ENCODE data around the gene MKNK1.
A peak's percentile ranks its signal among the peaks of the same experiment; 100 is the strongest.

MKNK1 gene

GRCh38 chr1:46523496-46524353 lies 80.3 kb downstream of the MKNK1 start:
- Histone ChIP-seq H3K27me3 (ENCODE audit: control insufficient read depth in 2 of 2, insufficient read depth in 2 of 2, low read length in 2 of 2) (peaks cover 2 to 4% of the 10 kb centered on the region in 2 donors), H3K9ac (ENCODE audit: low read depth in 1 of 2, low read length in 2 of 2) (no peak overlapping the region), H3K4me1 (ENCODE audit: control insufficient read depth in 2 of 2, insufficient read depth in 2 of 2, low read length in 2 of 2) (peaks cover 7 to 8% of the 10 kb centered on the region in 2 donors), H3K4me3 (ENCODE audit: low read length in 2 of 2) (no peak overlapping the region), H3K27ac (ENCODE audit: low read depth in 2 of 2, low read length in 2 of 2) (no peak overlapping the region), H3K36me3 (ENCODE audit: control insufficient read depth in 2 of 2, insufficient read depth in 2 of 2, low read length in 2 of 2) (no peaks in the 10 kb centered on the region), H3K9me3 (ENCODE audit: control insufficient read depth in 2 of 2, low read length in 2 of 2) (no peaks in the 10 kb centered on the region)

GRCh38 chr1:46522969-46523320 lies 81.1 kb downstream of the MKNK1 start:
- H3K27me3 ChIP-seq (ENCODE audit: control insufficient read depth in 2 of 2, insufficient read depth in 2 of 2, low read length in 2 of 2): peaks cover 0 to 2% of the 10 kb centered on the region in 2 donors
- no peaks in the 10 kb centered on the region for H3K9me3 ChIP-seq (ENCODE audit: control insufficient read depth in 2 of 2, low read length in 2 of 2)
- no peaks in the 10 kb centered on the region for H3K36me3 ChIP-seq (ENCODE audit: control insufficient read depth in 2 of 2, insufficient read depth in 2 of 2, low read length in 2 of 2)
- H3K4me3 ChIP-seq (ENCODE audit: low read length in 2 of 2): no peak overlapping the region
- peaks cover 12% of the 10 kb centered on the region in 2 donors for H3K4me1 ChIP-seq (ENCODE audit: control insufficient read depth in 2 of 2, insufficient read depth in 2 of 2, low read length in 2 of 2)
- no peak overlapping the region for H3K9ac ChIP-seq (ENCODE audit: low read depth in 1 of 2, low read length in 2 of 2)
- H3K27ac ChIP-seq (ENCODE audit: low read depth in 2 of 2, low read length in 2 of 2): no peak overlapping the region

- Histone ChIP-seq H3K4me3 (ENCODE audit: low read length in 2 of 2) (no peak overlapping the region), H3K9ac (ENCODE audit: low read depth in 1 of 2, low read length in 2 of 2) (peak overlapping the region in 1 of 2 donors; percentile 23), H3K4me1 (ENCODE audit: control insufficient read depth in 2 of 2, insufficient read depth in 2 of 2, low read length in 2 of 2) (peaks cover 8 to 15% of the 10 kb centered on the region in 2 donors), H3K27me3 (ENCODE audit: control insufficient read depth in 2 of 2, insufficient read depth in 2 of 2, low read length in 2 of 2) (peaks cover 0 to 2% of the 10 kb centered on the region in 2 donors), H3K36me3 (ENCODE audit: control insufficient read depth in 2 of 2, insufficient read depth in 2 of 2, low read length in 2 of 2) (no peaks in the 10 kb centered on the region), H3K9me3 (ENCODE audit: control insufficient read depth in 2 of 2, low read length in 2 of 2) (no peaks in the 10 kb centered on the region), H3K27ac (ENCODE audit: low read depth in 2 of 2, low read length in 2 of 2) (no peak overlapping the region)
Observed at GRCh38 chr1:46522184-46522968, 81.7 kb downstream of the MKNK1 start.

- no peak overlapping the region for H3K9ac ChIP-seq (ENCODE audit: low read depth in 1 of 2, low read length in 2 of 2)
- peaks cover 14 to 25% of the 10 kb centered on the region in 2 donors for H3K4me1 ChIP-seq (ENCODE audit: control insufficient read depth in 2 of 2, insufficient read depth in 2 of 2, low read length in 2 of 2)
- H3K27ac ChIP-seq (ENCODE audit: low read depth in 2 of 2, low read length in 2 of 2): no peak overlapping the region
- H3K9me3 ChIP-seq (ENCODE audit: control insufficient read depth in 2 of 2, low read length in 2 of 2): no peaks in the 10 kb centered on the region
- no peak overlapping the region for H3K4me3 ChIP-seq (ENCODE audit: low read length in 2 of 2)
- H3K36me3 ChIP-seq (ENCODE audit: control insufficient read depth in 2 of 2, insufficient read depth in 2 of 2, low read length in 2 of 2): no peaks in the 10 kb centered on the region
- peaks cover 0 to 2% of the 10 kb centered on the region in 2 donors for H3K27me3 ChIP-seq (ENCODE audit: control insufficient read depth in 2 of 2, insufficient read depth in 2 of 2, low read length in 2 of 2)
Observed at GRCh38 chr1:46521414-46521813, 82.7 kb downstream of the MKNK1 start.

GRCh38 chr1:46520063-46520911 lies 83.8 kb downstream of the MKNK1 start:
- H3K27me3 ChIP-seq (ENCODE audit: control insufficient read depth in 2 of 2, insufficient read depth in 2 of 2, low read length in 2 of 2): peaks cover 0 to 2% of the 10 kb centered on the region in 2 donors
- H3K9ac ChIP-seq (ENCODE audit: low read depth in 1 of 2, low read length in 2 of 2): no peak overlapping the region
- peaks cover 17 to 25% of the 10 kb centered on the region in 2 donors for H3K4me1 ChIP-seq (ENCODE audit: control insufficient read depth in 2 of 2, insufficient read depth in 2 of 2, low read length in 2 of 2)
- H3K9me3 ChIP-seq (ENCODE audit: control insufficient read depth in 2 of 2, low read length in 2 of 2): no peaks in the 10 kb centered on the region
- H3K4me3 ChIP-seq (ENCODE audit: low read length in 2 of 2): no peak overlapping the region
- no peaks in the 10 kb centered on the region for H3K36me3 ChIP-seq (ENCODE audit: control insufficient read depth in 2 of 2, insufficient read depth in 2 of 2, low read length in 2 of 2)
- H3K27ac ChIP-seq (ENCODE audit: low read depth in 2 of 2, low read length in 2 of 2): no peak overlapping the region

GRCh38 chr1:46519209-46519608 lies 84.9 kb downstream of the MKNK1 start:
- Histone ChIP-seq H3K36me3 (ENCODE audit: control insufficient read depth in 2 of 2, insufficient read depth in 2 of 2, low read length in 2 of 2) (no peaks in the 10 kb centered on the region), H3K27ac (ENCODE audit: low read depth in 2 of 2, low read length in 2 of 2) (no peak overlapping the region), H3K4me3 (ENCODE audit: low read length in 2 of 2) (no peak overlapping the region), H3K4me1 (ENCODE audit: control insufficient read depth in 2 of 2, insufficient read depth in 2 of 2, low read length in 2 of 2) (peaks cover 17 to 25% of the 10 kb centered on the region in 2 donors), H3K9ac (ENCODE audit: low read depth in 1 of 2, low read length in 2 of 2) (no peak overlapping the region), H3K27me3 (ENCODE audit: control insufficient read depth in 2 of 2, insufficient read depth in 2 of 2, low read length in 2 of 2) (peaks cover 0 to 2% of the 10 kb centered on the region in 2 donors), H3K9me3 (ENCODE audit: control insufficient read depth in 2 of 2, low read length in 2 of 2) (no peaks in the 10 kb centered on the region)

GRCh38 chr1:46517932-46518498 lies 86.1 kb downstream of the MKNK1 start:
- H3K36me3 ChIP-seq (ENCODE audit: control insufficient read depth in 2 of 2, insufficient read depth in 2 of 2, low read length in 2 of 2): no peaks in the 10 kb centered on the region
- H3K4me3 ChIP-seq (ENCODE audit: low read length in 2 of 2): no peak overlapping the region
- H3K9ac ChIP-seq (ENCODE audit: low read depth in 1 of 2, low read length in 2 of 2): no peak overlapping the region
- H3K27ac ChIP-seq (ENCODE audit: low read depth in 2 of 2, low read length in 2 of 2): peak overlapping the region; percentile 62 to 72
- no peaks in the 10 kb centered on the region for H3K9me3 ChIP-seq (ENCODE audit: control insufficient read depth in 2 of 2, low read length in 2 of 2)
- H3K4me1 ChIP-seq (ENCODE audit: control insufficient read depth in 2 of 2, insufficient read depth in 2 of 2, low read length in 2 of 2): peaks cover 17 to 25% of the 10 kb centered on the region in 2 donors
- H3K27me3 ChIP-seq (ENCODE audit: control insufficient read depth in 2 of 2, insufficient read depth in 2 of 2, low read length in 2 of 2): peaks cover 0 to 2% of the 10 kb centered on the region in 2 donors

GRCh38 chr1:46517010-46517600 lies 87.0 kb downstream of the MKNK1 start:
- peaks cover 0 to 2% of the 10 kb centered on the region in 2 donors for H3K27me3 ChIP-seq (ENCODE audit: control insufficient read depth in 2 of 2, insufficient read depth in 2 of 2, low read length in 2 of 2)
- H3K9me3 ChIP-seq (ENCODE audit: control insufficient read depth in 2 of 2, low read length in 2 of 2): no peaks in the 10 kb centered on the region
- no peaks in the 10 kb centered on the region for H3K36me3 ChIP-seq (ENCODE audit: control insufficient read depth in 2 of 2, insufficient read depth in 2 of 2, low read length in 2 of 2)
- peaks cover 17 to 18% of the 10 kb centered on the region in 2 donors for H3K4me1 ChIP-seq (ENCODE audit: control insufficient read depth in 2 of 2, insufficient read depth in 2 of 2, low read length in 2 of 2)
- peak overlapping the region; percentile 62 to 72 for H3K27ac ChIP-seq (ENCODE audit: low read depth in 2 of 2, low read length in 2 of 2)
- H3K4me3 ChIP-seq (ENCODE audit: low read length in 2 of 2): peak overlapping the region; percentile 19 to 53
- peak overlapping the region; percentile 2 to 21 for H3K9ac ChIP-seq (ENCODE audit: low read depth in 1 of 2, low read length in 2 of 2)

- Histone ChIP-seq H3K27ac (ENCODE audit: low read depth in 2 of 2, low read length in 2 of 2) (peak overlapping the region; percentile 62 to 72), H3K27me3 (ENCODE audit: control insufficient read depth in 2 of 2, insufficient read depth in 2 of 2, low read length in 2 of 2) (peaks cover 0 to 2% of the 10 kb centered on the region in 2 donors), H3K4me1 (ENCODE audit: control insufficient read depth in 2 of 2, insufficient read depth in 2 of 2, low read length in 2 of 2) (peaks cover 17 to 18% of the 10 kb centered on the region in 2 donors), H3K9ac (ENCODE audit: low read depth in 1 of 2, low read length in 2 of 2) (no peak overlapping the region), H3K9me3 (ENCODE audit: control insufficient read depth in 2 of 2, low read length in 2 of 2) (no peaks in the 10 kb centered on the region), H3K4me3 (ENCODE audit: low read length in 2 of 2) (peak overlapping the region in 1 of 2 donors; percentile 53), H3K36me3 (ENCODE audit: control insufficient read depth in 2 of 2, insufficient read depth in 2 of 2, low read length in 2 of 2) (no peaks in the 10 kb centered on the region)
Observed at GRCh38 chr1:46516200-46516950, 87.7 kb downstream of the MKNK1 start.
